Measurements from ENCODE around the gene CIAO3.
"Not testable (repeated sequence)": the region's sequence is repeated elsewhere in the genome, so short reads cannot be mapped to it uniquely, and the experiment has no call there.

Gene CIAO3

GRCh38 chr16:759110-759910, 18.5 kb upstream of the CIAO3 start:
- no peak for DNase-seq
- no peaks in the 10 kb centered on the region for H3K27me3 ChIP-seq
- TF ChIP-seq CTCF (IDR thresholded peaks at IDR 0.05; ENCODE audit: low read depth, low read length), result no peak
- no peak overlapping the region for H3K4me3 ChIP-seq (ENCODE audit: low read depth, low read length)
- no peaks in the 10 kb centered on the region for H3K9me3 ChIP-seq
- H3K4me1 ChIP-seq, result no peaks in the 10 kb centered on the region
- no peaks in the 10 kb centered on the region for H3K36me3 ChIP-seq

- H3K27me3 ChIP-seq, result no peaks in the 10 kb centered on the region
- no peaks in the 10 kb centered on the region for H3K9me3 ChIP-seq
- H3K4me1 ChIP-seq, result no peaks in the 10 kb centered on the region
- H3K36me3 ChIP-seq, result no peaks in the 10 kb centered on the region
- no peak for DNase-seq
- H3K4me3 ChIP-seq (ENCODE audit: low read depth, low read length), result no peak overlapping the region
- no peak for TF ChIP-seq CTCF (IDR thresholded peaks at IDR 0.05; ENCODE audit: low read depth, low read length)
Observed at GRCh38 chr16:756428-756827, 15.6 kb upstream of the CIAO3 start.

- Histone ChIP-seq H3K9me3 (no peaks in the 10 kb centered on the region), H3K27me3 (no peaks in the 10 kb centered on the region), H3K4me1 (no peaks in the 10 kb centered on the region), H3K36me3 (no peaks in the 10 kb centered on the region), H3K4me3 (ENCODE audit: low read depth, low read length) (no peak overlapping the region)
- no peak for TF ChIP-seq CTCF (IDR thresholded peaks at IDR 0.05; ENCODE audit: low read depth, low read length)
- no peak for DNase-seq
Observed at GRCh38 chr16:754656-755055, 13.9 kb upstream of the CIAO3 start.

- not testable (repeated sequence) for H3K27me3 ChIP-seq; DNase-seq; H3K4me1 ChIP-seq; H3K9me3 ChIP-seq; H3K4me3 ChIP-seq (ENCODE audit: low read depth, low read length); H3K36me3 ChIP-seq
Observed at GRCh38 chr16:754121-754607, 13.4 kb upstream of the CIAO3 start.

GRCh38 chr16:752007-752312, 11.2 kb upstream of the CIAO3 start:
- Histone ChIP-seq H3K4me1 (no peaks in the 10 kb centered on the region), H3K4me3 (ENCODE audit: low read depth, low read length) (no peak overlapping the region), H3K27me3 (no peaks in the 10 kb centered on the region), H3K9me3 (no peaks in the 10 kb centered on the region), H3K36me3 (no peaks in the 10 kb centered on the region)
- no peak for TF ChIP-seq CTCF (IDR thresholded peaks at IDR 0.05; ENCODE audit: low read depth, low read length)
- DNase-seq, result no peak

GRCh38 chr16:751152-752006, 10.6 kb upstream of the CIAO3 start:
- no peak for TF ChIP-seq CTCF (IDR thresholded peaks at IDR 0.05; ENCODE audit: low read depth, low read length)

More at GRCh38 chr16:751152-752006, 10.6 kb upstream of the CIAO3 start:
- Histone ChIP-seq H3K4me1 (no peaks in the 10 kb centered on the region), H3K36me3 (no peaks in the 10 kb centered on the region), H3K27me3 (no peaks in the 10 kb centered on the region), H3K4me3 (ENCODE audit: low read depth, low read length) (no peak overlapping the region), H3K9me3 (no peaks in the 10 kb centered on the region)
- DNase-seq, result no peak

All from BE2C (cell line).